SK-N-SH treated with all-trans-retinoic acid at 6 μM for 48 hours (cell line): ENCODE results near the gene ME3.

ENCODE experiments used
- ATAC-seq: fragments of 200-7000 bp; cut with Tn5 transposase; 3 replicates; pipeline ENCODE4 v1.9.1; 2020; ENCODE audit warnings: mild to moderate bottlenecking, moderate library complexity
- BACH2 ChIP-seq: fragments of 250-450 bp; sonication (Bioruptor Pico); IDR thresholded peaks from 2 replicates; pipeline ENCODE4 v1.9.0; 2021; ENCODE audit warnings: mild to moderate bottlenecking, borderline replicate concordance
- CREB5 ChIP-seq: fragments of 250-450 bp; sonication (Bioruptor Pico); IDR thresholded peaks from 2 replicates; pipeline ENCODE4 v1.5.1; 2020; ENCODE audit warnings: low read depth, mild to moderate bottlenecking, moderate library complexity
- CSDC2 ChIP-seq: fragments of 250-450 bp; sonication (Bioruptor Pico); IDR thresholded peaks from 2 replicates; pipeline ENCODE4 v1.5.0; 2020; ENCODE audit warnings: mild to moderate bottlenecking, moderate library complexity
- CSRNP3 ChIP-seq: fragments of 250-450 bp; sonication (Bioruptor Pico); IDR thresholded peaks from 2 replicates; pipeline ENCODE4 v1.5.1; 2021; ENCODE audit warnings: mild to moderate bottlenecking, moderate library complexity
- GLIS3 ChIP-seq: fragments of 250-450 bp; sonication (Bioruptor Pico); IDR thresholded peaks from 2 replicates; pipeline ENCODE4 v1.5.0; 2020; ENCODE audit warnings: mild to moderate bottlenecking, moderate library complexity
- ISL1 ChIP-seq: fragments of 250-450 bp; sonication (Bioruptor Pico); IDR thresholded peaks from 2 replicates; pipeline ENCODE4 v2.1.2; 2022; ENCODE audit warnings: mild to moderate bottlenecking, moderate library complexity
- OSR1 ChIP-seq: fragments of 250-450 bp; sonication (Bioruptor Pico); IDR thresholded peaks from 2 replicates; pipeline ENCODE4 v1.8.0; 2022; ENCODE audit warnings: moderate library complexity, mild to moderate bottlenecking, inconsistent platforms
- PATZ1 ChIP-seq: fragments of 250-450 bp; sonication (Bioruptor Pico); IDR thresholded peaks from 2 replicates; pipeline ENCODE4 v1.8.0; 2020; ENCODE audit warnings: mild to moderate bottlenecking, moderate library complexity, borderline replicate concordance
- POU6F1 ChIP-seq: fragments of 250-450 bp; sonication (Bioruptor Pico); IDR thresholded peaks from 2 replicates; pipeline ENCODE4 v1.8.0; 2021; ENCODE audit warnings: low read depth, mild to moderate bottlenecking, moderate library complexity, borderline replicate concordance
- RARB ChIP-seq: fragments of 250-450 bp; sonication (Bioruptor Pico); IDR thresholded peaks from 2 replicates; pipeline ENCODE4 v1.8.0; 2021; ENCODE audit warnings: mild to moderate bottlenecking, moderate library complexity
- SNAI2 ChIP-seq: fragments of 250-450 bp; sonication (Bioruptor Pico); IDR thresholded peaks from 2 replicates; pipeline ENCODE4 v1.5.0; 2020; ENCODE audit warnings: mild to moderate bottlenecking, moderate library complexity
- TCF4 ChIP-seq: fragments of 250-450 bp; sonication (Bioruptor Pico); IDR thresholded peaks from 2 replicates; pipeline ENCODE4 v1.8.0; 2021; ENCODE audit warnings: mild to moderate bottlenecking, moderate library complexity, borderline replicate concordance
- TOX ChIP-seq: fragments of 250-450 bp; sonication (Bioruptor Pico); IDR thresholded peaks from 2 replicates; pipeline ENCODE4 v1.8.0; 2021; ENCODE audit warnings: mild to moderate bottlenecking, moderate library complexity, borderline replicate concordance
- TSHZ2 ChIP-seq: fragments of 250-450 bp; sonication (Bioruptor Pico); IDR thresholded peaks from 2 replicates; pipeline ENCODE4 v1.5.0; 2020; ENCODE audit warnings: mild to moderate bottlenecking, moderate library complexity
- ZC3H10 ChIP-seq: fragments of 250-450 bp; sonication (Bioruptor Pico); IDR thresholded peaks from 2 replicates; pipeline ENCODE4 v1.5.1; 2021; ENCODE audit warnings: mild to moderate bottlenecking, moderate library complexity
- ZFP3 ChIP-seq: fragments of 250-450 bp; sonication (Bioruptor Pico); IDR thresholded peaks from 2 replicates; pipeline ENCODE4 v1.5.0; 2020; ENCODE audit warnings: mild to moderate bottlenecking, moderate library complexity
- ZFP30 ChIP-seq: fragments of 450-650 bp; formaldehyde crosslinking; IDR thresholded peaks from 2 replicates; pipeline ENCODE4 v1.5.0; 2022; ENCODE audit warnings: mild to moderate bottlenecking, moderate library complexity
- ZNF70 ChIP-seq: fragments of 450-650 bp; formaldehyde crosslinking; IDR thresholded peaks from 2 replicates; pipeline ENCODE4 v1.5.0; 2020; ENCODE audit warnings: mild to moderate bottlenecking, moderate library complexity
- ZNF8 ChIP-seq: fragments of 450-650 bp; formaldehyde crosslinking; IDR thresholded peaks from 2 replicates; pipeline ENCODE4 v1.5.0; 2020; ENCODE audit warnings: mild to moderate bottlenecking, moderate library complexity

Gene ME3

GRCh38 chr11:86458294-86459001, 214.0 kb downstream of the ME3 start:
- TF ChIP-seq BACH2 (CRISPR knock-in tag) = no peak
- no peak for TF ChIP-seq TOX (CRISPR knock-in tag)
- no peak for TF ChIP-seq ZFP3
- TF ChIP-seq PATZ1 (CRISPR knock-in tag) = no peak
- no peak for TF ChIP-seq ZNF70 (CRISPR knock-in tag)
- no peak for TF ChIP-seq TSHZ2 (CRISPR knock-in tag)
- no peak for TF ChIP-seq CSRNP3
- TF ChIP-seq ZC3H10 (CRISPR knock-in tag) = no peak
- TF ChIP-seq POU6F1 = no peak
- no peak for TF ChIP-seq GLIS3 (CRISPR knock-in tag)
- TF ChIP-seq ZNF8 = no peak
- no peak for TF ChIP-seq CSDC2 (CRISPR knock-in tag)
- no peak for ATAC-seq

- no peak for TF ChIP-seq CREB5 (CRISPR knock-in tag)
- TF ChIP-seq RARB (CRISPR knock-in tag) = no peak
- TF ChIP-seq TCF4 = no peak
- TF ChIP-seq ZFP30 (CRISPR knock-in tag) = no peak
- peak; percentile 88 for ATAC-seq
These were observed 216.1 kb downstream of the ME3 start for GRCh38 chr11:86456075-86456939.

- no peak for ATAC-seq
- TF ChIP-seq TSHZ2 (CRISPR knock-in tag) (no peak), SNAI2 (no peak), OSR1 (CRISPR knock-in tag) (no peak), TOX (CRISPR knock-in tag) (no peak), ZC3H10 (CRISPR knock-in tag) (no peak), CSRNP3 (no peak), CREB5 (CRISPR knock-in tag) (no peak), ISL1 (CRISPR knock-in tag) (no peak), RARB (CRISPR knock-in tag) (no peak)
These were observed 219.0 kb downstream of the ME3 start for GRCh38 chr11:86453290-86454030.
